Colonic mucosa (tissue), 4 donors: Measurements from ENCODE around the gene GNB1L. TPM values are rescaled to one million over a fixed set of nuclear protein-coding genes. Genes with fewer than 3 reads are reported as not detected.

Source experiments
- DNase-seq: peaks from one replicate; pipeline ENCODE4 v3.0.0-alpha.2; 2020
- H3K27ac ChIP-seq: fragments of 200-600 bp; one replicate; pipeline ENCODE4 v1.8.0; 2021
- H3K27me3 ChIP-seq: fragments of 200-600 bp; one replicate; pipeline ENCODE4 v1.8.0; 2021
- H3K36me3 ChIP-seq: fragments of 200-600 bp; one replicate; pipeline ENCODE4 v1.8.0; 2021
- H3K4me1 ChIP-seq: fragments of 200-600 bp; one replicate; pipeline ENCODE4 v1.8.0; 2021; ENCODE audit warnings: mild to moderate bottlenecking
- H3K4me3 ChIP-seq: fragments of 200-600 bp; one replicate; pipeline ENCODE4 v1.8.0; 2021
- H3K9ac ChIP-seq, 2 donors: one replicate each; pipeline ENCODE4 v1.7.0; 2013; ENCODE audit warnings: control low read depth in 2 of 2, low read depth in 2 of 2, low read length in 2 of 2
- H3K9me3 ChIP-seq: fragments of 200-600 bp; one replicate; pipeline ENCODE4 v1.8.0; 2021
- intact Hi-C: fragments of 100-400 bp; cut with DNase I; formaldehyde crosslinking; loops from one replicate; pipeline ENCODE4 v1.14.1; 2022
- total RNA-seq, 2 donors: library from RNA; stranded (reverse); fragmentation: NEBNext Ultra II Directional in 1 of 2; extraction: Animal tissue kit (Norgen Biotek cat#: 25700) in 1 of 2; gene quantifications; one replicate each; pipeline ENCODE4 v1.2.1, GENCODE V29; 2021
- TF ChIP-seq, protein P1 (sequence below): fragments of 200-600 bp; IDR thresholded peaks from one replicate; pipeline ENCODE4 v1.8.0; 2022; ENCODE audit warnings: antibody characterized with exemption, mild to moderate bottlenecking
- donor health status: healthy.
- donor health status: DM: no; HTN: no; CAD: no.
- donor health status: DM: no; HTN: no; CAD: no.

Gene GNB1L
- total RNA-seq, 2 donors from 2014 or later: 4.4 to 10.2 TPM

GRCh38 chr22:19891317-19892256 lies 36.9 kb upstream of the GNB1L start:
- Histone ChIP-seq H3K36me3 (no peaks in the 10 kb centered on the region), H3K27ac (no peak overlapping the region), H3K27me3 (no peaks in the 10 kb centered on the region), H3K4me1 (no peaks in the 10 kb centered on the region), H3K4me3 (no peak overlapping the region), H3K9ac (peak overlapping the region in 1 of 2 donors; percentile 24), H3K9me3 (no peaks in the 10 kb centered on the region)
- intact Hi-C loops: no loop called here
- TF ChIP-seq, protein P1, sequence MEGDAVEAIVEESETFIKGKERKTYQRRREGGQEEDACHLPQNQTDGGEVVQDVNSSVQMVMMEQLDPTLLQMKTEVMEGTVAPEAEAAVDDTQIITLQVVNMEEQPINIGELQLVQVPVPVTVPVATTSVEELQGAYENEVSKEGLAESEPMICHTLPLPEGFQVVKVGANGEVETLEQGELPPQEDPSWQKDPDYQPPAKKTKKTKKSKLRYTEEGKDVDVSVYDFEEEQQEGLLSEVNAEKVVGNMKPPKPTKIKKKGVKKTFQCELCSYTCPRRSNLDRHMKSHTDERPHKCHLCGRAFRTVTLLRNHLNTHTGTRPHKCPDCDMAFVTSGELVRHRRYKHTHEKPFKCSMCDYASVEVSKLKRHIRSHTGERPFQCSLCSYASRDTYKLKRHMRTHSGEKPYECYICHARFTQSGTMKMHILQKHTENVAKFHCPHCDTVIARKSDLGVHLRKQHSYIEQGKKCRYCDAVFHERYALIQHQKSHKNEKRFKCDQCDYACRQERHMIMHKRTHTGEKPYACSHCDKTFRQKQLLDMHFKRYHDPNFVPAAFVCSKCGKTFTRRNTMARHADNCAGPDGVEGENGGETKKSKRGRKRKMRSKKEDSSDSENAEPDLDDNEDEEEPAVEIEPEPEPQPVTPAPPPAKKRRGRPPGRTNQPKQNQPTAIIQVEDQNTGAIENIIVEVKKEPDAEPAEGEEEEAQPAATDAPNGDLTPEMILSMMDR: no peak
- no peak for DNase-seq

DNA sequence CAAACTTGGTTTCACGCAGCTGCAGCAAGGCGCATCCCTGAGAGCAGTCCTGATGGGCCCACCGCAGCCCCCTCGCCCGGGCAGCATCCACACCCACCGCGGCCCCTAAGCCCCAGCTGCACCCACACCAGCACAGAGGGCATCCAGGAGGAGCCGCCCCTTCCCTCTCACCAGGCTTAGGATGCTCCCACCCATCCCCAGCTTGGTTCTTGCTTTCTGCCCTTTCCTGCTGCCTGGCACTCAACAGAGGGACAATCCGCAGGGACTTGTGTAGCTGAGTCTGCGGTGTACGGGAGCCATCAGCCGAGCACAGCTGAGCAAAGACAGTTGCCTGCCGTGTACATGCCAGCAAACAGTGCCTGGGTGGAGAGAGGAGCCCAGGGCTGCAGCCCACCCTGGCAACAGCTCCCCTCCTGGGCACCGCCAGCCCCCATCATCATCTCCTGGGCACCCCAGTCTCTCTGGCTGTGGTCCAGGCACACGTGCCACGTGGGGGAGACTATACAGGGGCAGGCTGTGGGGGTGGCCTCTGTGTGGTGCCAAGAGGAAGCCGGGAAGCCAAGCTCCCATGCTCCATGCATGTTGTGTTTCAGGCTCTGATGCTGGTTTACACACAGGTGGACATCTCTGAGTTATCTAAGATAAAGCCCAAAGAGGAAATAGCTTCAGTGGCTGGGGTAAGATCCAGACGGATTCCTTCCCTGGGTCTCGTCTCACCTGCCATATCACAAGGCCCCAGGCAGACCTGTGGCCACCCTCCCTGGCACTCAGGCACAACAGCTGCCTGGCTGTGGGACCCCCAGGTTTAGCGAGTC lies 36.0 kb upstream of the GNB1L start:
- no peak for DNase-seq
- Histone ChIP-seq H3K4me3 (no peak overlapping the region), H3K36me3 (no peaks in the 10 kb centered on the region), H3K4me1 (no peaks in the 10 kb centered on the region), H3K27ac (no peak overlapping the region), H3K27me3 (no peaks in the 10 kb centered on the region), H3K9me3 (no peaks in the 10 kb centered on the region), H3K9ac (peak overlapping the region in 1 of 2 donors; percentile 5)
- TF ChIP-seq, protein P1: no peak
- intact Hi-C loops: no loop called here

- no peak for DNase-seq
- no peak overlapping the region for H3K27ac ChIP-seq
These were observed 35.3 kb upstream of the GNB1L start for GRCh38 chr22:19889951-19890350.

DNA sequence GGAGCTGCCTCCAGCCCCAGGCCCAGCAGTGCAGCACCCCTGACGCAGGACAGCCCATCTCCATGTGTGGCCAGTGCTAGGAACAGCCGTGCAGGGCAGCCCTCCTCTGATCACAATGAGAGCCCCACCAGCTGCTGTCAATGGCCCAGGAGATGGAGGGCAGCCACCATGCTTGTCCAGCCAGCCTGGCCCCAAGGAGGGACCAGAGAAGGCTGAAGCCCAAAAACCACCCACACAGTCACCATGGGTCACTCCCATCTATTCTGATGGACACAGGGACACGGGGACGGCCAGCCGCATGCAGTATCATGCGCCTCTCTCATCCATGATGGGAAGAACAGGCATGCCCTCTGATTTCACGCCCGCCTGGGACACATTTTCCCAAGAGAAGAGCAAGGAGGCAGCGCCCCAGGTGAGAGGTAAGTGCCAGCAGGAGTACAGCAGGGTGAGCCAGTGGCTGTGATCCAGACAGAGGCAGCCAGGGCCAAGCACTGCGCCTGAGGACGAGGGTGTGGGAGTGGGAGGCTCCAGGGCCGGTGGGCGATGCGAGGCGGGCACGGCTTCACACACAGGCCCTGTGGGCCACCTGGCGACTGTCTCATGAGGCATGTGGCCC lies 33.6 kb upstream of the GNB1L start:
- no peak for DNase-seq
- Histone ChIP-seq H3K4me3 (no peak overlapping the region), H3K9ac (no peak overlapping the region), H3K27me3 (no peaks in the 10 kb centered on the region), H3K36me3 (no peaks in the 10 kb centered on the region), H3K27ac (no peak overlapping the region), H3K9me3 (no peaks in the 10 kb centered on the region), H3K4me1 (no peaks in the 10 kb centered on the region)
- TF ChIP-seq, protein P1: no peak
- intact Hi-C loops: no loop called here

More at GRCh38 chr22:19889951-19890350, 35.3 kb upstream of the GNB1L start:
- Histone ChIP-seq H3K4me1 (no peaks in the 10 kb centered on the region), H3K9me3 (no peaks in the 10 kb centered on the region), H3K36me3 (no peaks in the 10 kb centered on the region), H3K4me3 (no peak overlapping the region), H3K9ac (no peak overlapping the region), H3K27me3 (no peaks in the 10 kb centered on the region)
- intact Hi-C loops: no loop called here
- TF ChIP-seq, protein P1: no peak
